HG03378 (cell line): Measurements from ENCODE around the gene HEATR5A.
"Not testable (repeated sequence)": the region's sequence is repeated elsewhere in the genome, so short reads cannot be mapped to it uniquely, and the experiment has no call there.

ENCODE experiments used
- ATAC-seq: cut with Tn5 transposase; IDR thresholded peaks from one replicate; pipeline ENCODE4 v1.9.1; 2021; ENCODE audit warnings: mild to moderate bottlenecking, moderate library complexity; ENCODE audit not compliant: unreplicated experiment

HEATR5A gene

DNA sequence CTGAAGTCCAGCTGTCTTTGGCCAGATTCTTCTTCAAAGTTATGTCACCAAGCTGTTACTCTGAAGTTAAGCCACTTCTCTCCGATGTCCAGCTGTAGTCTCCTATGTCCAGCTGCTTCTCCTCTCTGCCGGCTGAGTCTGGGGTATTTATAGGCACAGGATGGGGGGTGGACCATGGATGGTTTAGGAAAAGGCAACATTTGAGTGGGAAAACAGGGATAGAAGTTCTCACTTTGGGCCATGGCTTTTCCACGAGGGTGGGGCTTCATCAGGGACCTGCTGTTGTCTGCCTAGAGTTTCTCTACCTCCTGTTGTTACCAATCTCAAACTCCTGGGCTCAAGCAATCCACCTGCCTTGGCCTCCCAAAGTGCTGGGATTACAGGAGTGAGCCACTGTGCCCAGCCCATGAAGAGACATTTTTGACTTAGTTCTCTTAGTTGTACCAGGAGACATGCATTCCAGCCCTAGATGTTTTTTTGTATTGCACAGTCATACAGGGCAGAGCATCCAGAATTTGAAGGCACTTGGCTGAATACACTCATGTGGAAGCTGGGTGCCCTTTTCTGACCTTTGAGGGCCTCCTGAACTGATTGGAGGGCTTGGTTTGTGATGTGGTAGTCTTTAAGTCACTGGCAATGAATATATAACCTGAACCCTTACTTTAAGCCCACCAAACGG lies 132.9 kb downstream of the HEATR5A start:
- no peak for ATAC-seq

DNA sequence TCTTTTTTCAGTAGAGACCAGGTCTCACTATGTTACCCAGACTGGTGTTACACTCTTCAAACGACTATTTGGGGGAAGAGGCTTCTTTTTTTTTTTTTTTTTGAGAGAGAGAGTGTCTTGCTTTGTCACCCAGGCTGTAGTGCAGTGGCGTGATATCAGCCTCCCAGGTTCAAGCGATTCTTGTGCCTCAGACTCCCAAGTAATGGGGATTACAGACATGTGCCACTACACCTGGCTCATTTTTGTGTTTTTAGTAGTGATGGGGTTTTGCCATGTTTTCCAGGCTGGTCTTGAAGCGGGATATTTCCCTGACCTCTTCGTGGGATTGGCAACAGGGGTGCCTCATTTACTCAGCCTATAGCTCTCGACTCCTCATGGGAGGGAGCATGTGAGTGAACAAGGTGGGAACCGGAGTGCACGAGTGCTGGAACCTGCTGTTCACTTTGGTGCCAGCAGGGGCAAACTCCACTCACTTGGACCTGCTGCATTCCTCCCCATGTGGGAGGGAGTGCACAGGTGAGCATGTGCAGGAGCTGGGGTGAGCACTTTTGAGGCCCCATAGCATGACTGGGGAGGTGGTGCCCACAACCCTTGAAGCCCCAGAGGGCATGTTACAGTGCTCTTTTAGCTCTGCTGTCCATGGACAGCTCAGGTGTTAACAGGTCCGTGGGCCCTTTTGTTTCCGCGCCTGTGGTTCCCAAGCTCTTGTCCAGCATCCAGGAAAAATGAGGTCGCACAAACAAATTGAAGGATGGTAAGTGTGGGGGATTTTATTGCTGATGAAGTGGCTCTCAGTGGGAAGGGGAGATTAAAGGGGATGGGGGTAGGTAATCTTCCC lies 133.7 kb downstream of the HEATR5A start:
- ATAC-seq = no peak

DNA sequence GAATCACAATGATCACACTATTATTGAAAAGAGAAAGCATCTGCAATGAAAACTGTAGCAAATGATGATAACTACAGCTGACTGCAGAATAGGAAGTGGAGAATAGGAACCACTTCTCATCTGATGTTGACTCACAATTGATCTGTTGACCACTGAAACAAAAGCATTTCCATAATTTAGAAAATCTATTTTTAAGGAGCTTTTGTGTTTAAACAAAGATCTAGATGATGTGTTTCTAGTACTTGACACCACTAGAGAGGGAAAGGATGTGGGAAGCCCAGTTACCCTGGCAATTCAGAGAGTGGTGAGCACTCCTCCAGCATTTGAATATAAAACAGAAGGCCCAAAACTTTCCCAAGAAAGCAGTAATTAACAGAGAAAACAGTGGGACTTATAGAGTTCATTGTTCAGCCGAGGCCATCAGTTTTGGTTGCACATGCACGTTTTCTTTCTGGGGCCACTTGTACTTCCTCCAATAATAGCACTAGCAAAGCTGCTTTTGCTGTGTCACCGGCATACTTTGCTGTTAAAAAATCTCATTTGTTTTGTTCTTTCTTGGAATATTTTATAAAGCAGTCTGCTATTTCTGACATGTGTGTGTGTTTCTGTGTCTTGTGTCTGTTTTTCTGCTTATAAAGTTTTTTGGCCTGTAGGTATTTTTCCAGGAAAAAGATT lies 136.6 kb downstream of the HEATR5A start:
- ATAC-seq = peak; percentile 81

DNA sequence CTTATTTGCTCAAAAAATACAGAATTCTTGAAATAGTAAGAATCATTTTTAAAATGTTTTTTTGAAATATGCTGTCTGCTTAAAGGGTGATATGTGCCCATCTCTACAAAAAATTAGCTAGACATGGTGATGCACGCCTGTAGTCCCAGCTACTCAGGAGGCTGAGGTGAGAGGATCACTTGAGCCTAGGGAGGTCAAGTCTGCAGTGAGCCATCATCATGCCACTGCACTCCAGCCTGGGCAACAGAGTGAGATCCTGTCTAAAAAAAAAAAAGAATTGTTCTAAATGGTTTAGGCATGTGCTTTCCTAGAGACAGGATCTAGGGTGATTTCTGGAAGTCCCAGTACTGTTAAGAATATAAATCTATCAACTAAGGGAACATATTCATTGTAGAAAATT lies 137.2 kb downstream of the HEATR5A start:
- peak; percentile 18 for ATAC-seq

DNA sequence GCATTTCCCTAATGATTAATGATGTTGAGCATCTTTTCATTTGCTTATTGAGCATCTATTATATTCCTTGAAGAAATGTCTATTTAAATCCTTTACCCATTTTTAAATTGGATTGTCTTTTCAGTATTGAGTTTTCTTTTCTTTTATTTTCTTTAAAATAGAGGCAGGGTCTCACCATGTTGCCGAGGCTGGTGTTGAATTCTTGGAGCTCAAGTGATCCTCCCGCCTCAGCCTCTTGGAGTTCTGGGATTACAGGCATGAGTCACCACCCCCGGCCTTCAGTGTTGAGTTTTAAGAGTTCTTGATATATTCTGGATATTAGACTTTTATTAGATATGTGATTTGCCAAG lies 139.5 kb downstream of the HEATR5A start:
- ATAC-seq = no peak

DNA sequence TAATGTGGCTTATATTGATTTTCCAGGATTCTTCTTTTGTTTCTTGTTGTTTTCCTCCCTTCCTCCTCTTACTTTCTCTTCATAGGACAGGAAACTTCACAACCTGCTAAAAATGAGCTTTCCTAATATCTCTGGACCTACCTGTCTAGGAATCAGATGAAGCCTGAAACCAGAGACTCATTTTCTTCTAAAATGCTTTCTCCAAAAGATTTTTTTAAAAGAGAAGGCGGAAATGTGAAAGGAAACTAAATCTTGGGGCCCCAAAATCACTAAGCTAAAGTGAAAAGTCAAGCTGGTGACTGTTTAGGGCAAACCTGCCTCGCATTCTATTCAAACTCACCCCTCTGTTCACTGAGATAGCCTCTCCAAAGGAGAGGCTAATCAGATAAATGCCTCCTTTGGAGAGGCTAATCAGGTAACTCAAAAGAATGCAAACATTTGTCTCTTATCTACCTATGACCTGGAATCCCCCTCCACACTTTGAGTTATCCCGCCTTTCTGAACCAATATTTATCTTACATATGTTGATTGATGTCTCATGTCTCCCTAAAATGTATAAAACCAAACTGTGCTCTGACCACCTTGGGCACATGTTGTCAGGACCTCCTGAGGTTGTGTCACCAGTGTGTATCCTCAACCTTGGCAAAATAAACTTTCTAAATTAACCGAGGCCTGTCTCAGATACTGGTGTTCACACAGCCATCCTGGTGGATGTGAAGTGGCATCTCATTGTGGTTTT lies 140.0 kb downstream of the HEATR5A start:
- ATAC-seq = no peak

DNA sequence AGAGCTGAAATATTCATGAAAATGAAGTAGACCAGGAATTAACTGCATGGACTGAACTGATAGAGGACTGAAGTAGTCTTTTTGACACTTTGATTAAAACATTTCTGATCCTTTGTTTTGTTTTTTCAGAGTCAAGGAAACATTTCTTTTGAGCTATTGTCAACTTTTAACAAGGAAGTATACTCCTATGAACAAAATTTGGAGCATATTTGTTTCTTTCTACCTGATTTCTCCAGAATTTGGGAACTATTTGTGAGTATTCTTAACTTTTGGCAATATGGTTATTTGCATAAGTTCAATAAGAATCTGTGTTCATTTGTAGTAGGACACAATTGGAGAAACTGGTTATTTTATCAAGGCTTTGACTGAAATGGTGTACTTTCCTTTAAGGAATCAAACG lies 141.5 kb downstream of the HEATR5A start:
- no peak for ATAC-seq

DNA sequence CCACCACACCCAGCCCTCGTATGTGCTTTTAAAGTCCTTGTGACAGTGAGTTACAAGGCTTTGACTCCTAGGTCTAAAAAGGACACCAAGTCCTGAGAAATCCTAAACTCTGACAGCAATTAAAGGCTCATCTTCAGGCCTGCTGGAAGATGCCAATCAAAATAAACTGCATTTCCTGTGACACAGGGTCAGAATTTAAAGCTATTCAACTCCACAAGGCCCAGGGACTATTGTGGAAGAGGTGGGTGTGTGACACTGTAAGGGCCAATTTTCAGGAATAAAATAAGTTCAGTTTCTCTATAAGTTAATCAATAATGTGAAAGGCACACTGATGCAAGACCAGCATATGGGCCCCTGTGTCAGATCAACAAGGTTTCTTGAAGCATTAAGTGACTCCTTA lies 143.3 kb downstream of the HEATR5A start:
- ATAC-seq = no peak

DNA sequence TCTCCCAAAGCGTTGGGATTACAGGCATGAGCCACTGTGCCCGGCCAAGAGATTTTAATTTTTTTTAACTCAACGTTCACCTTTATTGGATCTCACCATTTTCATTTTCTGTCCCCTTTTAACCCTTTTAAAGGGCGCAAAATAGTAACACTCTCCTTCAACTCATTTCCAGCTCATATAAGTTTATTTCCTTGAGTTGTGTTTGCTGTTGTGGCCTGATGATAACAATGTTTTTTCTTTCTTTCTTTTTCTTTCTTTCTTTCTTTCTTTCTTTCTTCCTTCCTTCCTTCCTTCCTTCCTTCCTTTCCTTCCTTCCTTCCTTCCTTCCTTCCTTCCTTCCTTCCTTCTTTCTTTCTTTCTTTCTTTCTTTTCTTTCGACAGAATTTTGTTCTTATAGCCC lies 143.9 kb downstream of the HEATR5A start:
- ATAC-seq = not testable (repeated sequence)

DNA sequence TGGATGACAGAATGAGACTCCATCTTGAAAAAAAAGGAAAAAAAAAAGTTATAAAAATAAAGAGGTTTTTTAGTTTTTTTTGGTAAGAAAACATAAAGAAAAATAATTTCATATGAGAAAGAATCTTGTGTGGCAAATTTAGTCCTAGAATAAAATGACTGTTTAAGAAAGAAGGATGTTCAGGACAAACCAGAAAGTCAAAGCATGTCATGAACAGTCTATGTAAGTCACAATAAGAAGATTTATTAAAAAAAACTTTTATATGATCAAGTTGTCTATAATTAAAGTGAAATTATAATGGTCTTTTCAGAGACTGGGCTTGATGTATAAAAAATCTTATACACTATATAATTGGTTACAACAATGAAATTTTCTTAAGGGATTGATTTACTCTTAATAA lies 144.6 kb downstream of the HEATR5A start:
- no peak for ATAC-seq

DNA sequence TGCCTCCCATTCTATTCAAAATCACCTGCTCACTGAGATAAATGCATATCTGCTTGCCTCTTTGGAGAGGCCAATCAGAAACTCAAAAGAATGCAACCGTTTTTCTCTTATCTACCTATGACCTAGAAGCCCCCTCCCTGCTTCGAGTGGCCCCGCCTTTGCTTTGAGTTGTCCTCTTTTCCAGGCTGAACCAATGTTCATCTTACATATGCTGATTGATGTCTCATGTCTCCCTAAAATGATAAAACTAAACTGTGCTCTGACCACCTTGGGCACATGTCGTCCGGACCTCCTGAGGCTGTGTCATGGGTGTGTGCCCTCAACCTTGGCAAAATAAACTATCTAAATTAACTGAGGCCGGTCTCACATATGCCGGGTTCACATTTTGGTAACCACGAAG lies 148.7 kb downstream of the HEATR5A start:
- ATAC-seq = no peak

DNA sequence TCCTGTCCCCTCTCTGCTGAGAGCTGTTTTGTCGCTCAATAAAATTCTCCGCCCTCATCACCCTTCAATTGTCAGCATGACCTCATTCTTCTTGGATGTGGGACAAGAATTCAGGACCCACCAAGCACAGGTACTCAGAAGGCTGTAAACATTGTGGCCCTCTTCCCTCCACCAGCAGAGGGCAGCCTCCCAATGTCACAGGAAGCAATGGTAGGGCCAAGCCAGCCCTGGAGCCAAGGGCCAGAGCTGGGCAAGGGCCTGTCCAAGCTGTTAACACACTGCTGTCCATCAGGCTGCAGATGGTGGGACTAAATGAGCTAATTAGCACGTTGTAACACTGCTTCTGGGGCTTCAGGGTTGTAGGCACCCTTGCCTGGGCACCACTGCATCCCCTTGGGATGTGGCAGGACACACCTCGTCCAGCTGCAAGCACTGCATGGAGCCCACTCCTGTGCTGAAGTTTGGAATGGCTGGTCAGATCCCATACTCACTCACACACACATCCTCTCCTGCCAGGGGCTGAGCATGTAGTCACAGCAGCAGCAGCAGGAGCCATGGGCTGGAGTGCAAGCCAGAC lies 150.1 kb downstream of the HEATR5A start:
- ATAC-seq = no peak

DNA sequence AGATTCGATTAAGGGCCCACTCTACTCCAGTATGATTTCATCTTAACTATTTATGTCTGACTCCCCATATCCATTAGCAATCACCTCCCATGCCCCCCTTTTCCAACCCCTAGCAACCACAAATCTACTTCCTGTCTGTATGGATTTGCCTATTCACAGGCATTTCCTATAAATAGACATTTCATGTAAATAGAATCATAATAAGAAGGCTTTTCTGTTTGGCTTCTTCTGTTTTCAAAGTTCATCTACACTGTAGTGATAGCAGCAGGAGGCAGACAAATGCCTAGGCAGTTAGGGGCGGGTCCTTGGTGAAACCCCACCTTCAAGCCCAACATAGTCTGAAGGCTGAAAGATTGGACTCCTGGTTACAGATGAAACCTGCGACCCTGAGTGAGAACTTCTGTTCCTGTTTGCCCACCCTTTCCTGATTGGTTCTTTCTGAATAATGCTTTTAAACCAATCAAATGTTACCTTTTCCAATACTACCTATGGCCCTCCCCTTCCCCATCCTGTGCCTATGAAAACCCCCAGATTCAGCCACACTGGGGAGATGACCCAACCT lies 150.6 kb downstream of the HEATR5A start:
- ATAC-seq = no peak

DNA sequence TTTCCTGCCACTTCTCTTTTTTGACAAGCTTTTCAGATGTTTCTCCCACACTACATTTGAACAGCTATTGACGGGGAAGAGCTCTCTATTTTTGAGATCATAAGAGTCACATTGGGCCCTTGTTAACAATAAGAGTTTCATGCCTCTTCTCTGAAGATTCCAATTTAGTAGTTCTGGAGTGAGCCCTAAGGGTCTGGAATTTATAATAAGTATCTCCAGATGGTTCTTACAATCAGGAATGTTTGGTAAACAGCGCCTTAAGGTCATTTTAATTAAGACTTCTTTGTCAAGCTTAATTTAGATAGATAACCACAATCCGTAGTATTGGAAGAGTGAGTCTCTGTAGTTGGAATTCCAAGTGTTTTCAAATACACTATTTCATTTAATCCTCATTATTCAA lies 152.1 kb downstream of the HEATR5A start:
- ATAC-seq = no peak

DNA sequence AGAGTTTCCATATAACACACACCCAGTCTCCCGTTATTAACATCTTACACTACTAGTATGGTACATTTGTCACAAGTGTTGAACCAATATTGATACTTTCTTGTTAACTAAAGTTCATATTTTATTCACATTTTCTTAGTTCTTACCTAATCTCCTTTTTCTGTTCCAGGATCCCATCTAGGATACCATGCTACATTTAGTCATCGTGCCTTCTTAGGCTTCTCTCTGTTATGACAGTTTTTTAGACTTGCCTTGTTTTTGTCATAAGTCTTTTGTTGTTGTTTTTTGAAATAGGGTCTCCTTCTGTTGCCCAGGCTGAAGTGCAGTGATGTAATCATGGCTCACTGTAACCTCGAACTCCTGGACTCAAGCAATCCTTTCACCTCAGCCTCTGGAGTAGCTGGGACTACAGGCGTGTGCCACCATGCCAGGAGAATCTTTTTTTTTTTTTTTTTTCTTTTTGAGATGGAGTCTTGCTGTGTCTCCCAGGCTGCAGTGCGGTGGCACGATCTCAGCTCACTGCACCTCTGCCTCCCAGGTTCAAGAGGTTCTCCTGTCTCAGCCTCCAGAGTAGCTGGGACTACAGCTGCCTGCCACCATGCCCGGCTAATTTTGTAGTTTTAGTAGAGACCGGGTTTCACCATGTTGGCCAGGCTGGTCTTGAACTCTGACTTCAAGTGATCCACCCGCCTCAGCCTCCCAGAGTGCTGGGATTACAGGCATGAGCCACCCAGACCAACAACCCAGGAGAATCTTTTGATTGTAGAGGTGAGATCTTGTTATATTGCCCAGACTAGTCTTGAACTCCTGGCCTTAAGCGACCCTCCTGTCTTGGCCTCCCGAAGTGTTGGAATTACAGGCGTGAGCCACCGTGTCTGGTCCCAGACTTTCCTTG lies 153.7 kb downstream of the HEATR5A start:
- ATAC-seq = no peak

DNA sequence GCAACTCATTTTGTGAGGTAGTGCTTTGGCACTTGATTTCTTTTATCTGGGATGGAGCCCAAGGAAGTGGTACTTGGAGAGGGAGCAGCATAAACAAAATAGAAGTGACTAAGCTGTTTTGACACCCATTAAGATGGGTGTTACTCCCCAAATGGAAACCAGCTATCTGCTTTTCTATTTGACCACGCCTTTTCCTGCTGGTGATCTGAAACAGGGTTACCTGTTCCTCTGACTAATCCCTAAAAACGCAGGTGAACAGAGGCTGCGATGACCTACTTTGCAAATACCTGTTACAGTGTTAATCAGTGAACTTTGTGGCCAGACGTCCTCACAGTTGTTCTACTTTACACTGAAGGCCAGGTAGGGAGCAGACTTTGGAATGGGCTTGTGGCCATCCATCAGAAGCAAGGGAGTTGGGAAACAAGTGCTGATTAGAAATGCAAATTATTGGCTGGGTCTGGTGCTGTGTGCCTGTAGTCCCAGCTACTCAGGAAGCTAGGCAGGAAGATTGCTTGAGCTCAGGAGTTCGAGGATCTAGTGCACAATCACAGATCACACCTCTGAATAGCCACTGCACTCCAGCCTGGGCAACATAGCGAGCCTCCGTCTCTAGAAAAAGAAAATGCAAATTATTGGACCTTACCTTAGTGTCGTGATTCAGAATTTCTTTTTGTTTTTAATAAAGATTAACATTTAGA lies 154.5 kb downstream of the HEATR5A start:
- ATAC-seq = no peak

DNA sequence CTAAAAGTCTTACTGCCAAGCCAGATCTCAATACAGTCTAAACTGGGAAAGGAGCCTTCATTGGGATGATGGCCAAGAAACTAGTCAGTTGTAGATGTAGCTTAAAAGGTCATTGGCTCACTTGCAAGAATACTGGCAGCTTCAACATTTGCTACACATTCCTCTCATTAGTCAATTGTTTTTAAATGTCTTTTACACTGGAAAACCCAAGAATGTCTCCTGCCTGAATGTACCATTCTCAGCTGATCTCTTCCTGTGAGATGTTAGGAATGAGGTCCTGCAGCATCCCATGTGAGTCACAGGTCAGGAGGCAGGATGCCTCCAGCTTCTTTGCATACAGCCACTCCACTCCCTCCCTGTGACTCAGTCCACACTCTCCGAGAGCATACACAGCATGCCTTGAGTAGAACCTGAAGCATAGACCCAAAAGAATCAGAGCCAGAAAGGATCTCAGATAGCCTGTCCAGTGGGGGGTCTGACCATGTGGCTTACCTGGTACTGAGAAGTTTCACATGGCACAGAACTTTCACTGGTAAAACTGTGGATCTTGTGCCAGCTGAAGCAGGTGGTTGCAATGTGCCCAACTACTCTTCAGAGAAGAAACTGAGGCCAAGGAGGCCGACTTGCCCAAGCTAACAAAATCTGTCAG lies 156.7 kb downstream of the HEATR5A start:
- ATAC-seq = no peak

DNA sequence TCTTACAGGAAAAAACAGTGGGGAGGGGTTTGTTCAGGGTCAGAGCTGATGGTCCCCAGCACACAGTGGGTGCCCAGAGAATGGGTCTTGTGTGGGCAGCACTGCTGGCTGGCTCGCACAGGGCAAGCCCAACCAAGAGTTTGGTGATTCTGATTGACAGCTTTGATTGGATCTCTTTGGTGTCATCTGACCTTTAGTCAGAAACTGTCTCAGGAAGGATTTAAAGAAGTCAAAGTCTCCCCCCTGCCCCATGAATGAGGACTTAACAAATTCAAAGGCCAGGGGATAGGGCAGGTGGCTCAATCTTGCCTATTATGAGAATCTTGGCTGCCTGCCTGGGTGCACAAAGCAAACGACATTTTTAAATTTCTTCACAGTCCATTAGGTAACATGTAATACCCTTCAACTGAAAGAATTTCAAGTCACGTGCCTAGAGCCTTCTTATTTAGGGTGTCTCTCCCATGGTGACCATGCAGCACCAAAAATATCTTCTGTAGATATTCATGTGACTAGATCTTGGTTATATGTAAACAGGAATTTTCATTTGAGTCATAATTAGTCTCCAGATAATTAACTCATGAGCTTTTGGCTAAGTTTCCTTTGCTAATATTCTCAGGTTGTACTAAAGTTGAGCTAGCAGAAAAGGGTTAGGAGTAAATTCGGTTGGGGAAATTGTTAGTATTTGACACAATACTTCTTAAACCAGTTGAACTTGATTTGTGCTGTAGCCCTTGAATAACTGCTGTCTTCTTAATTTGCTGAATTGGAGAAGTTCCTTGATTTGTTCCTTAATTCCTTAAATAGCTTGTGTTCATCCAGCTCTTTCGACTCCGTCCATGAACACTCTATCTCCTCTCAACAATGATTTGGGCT lies 158.3 kb downstream of the HEATR5A start:
- ATAC-seq = no peak
